BLaER1 (cell line): ENCODE measurements around the gene XPNPEP2.
A peak's percentile ranks its signal among the peaks of the same experiment; 100 is the strongest.

Experiments used
- H3K27ac ChIP-seq: shearing (Covaris generic); formaldehyde crosslinking; 2 replicates; pipeline ENCODE4 v1.8.1; 2022
- H3K27me3 ChIP-seq: shearing (Covaris generic); formaldehyde crosslinking; 2 replicates; pipeline ENCODE4 v1.8.1; 2022
- H3K36me3 ChIP-seq: shearing (Covaris generic); formaldehyde crosslinking; 2 replicates; pipeline ENCODE4 v1.8.1; 2022
- H3K4me1 ChIP-seq: shearing (Covaris generic); formaldehyde crosslinking; 2 replicates; pipeline ENCODE4 v1.8.1; 2022
- H3K4me2 ChIP-seq: shearing (Covaris generic); formaldehyde crosslinking; 2 replicates; pipeline ENCODE4 v1.8.1; 2022
- H3K4me3 ChIP-seq: shearing (Covaris generic); formaldehyde crosslinking; 2 replicates; pipeline ENCODE4 v1.8.1; 2022
- H3K9ac ChIP-seq: shearing (Covaris generic); formaldehyde crosslinking; 2 replicates; pipeline ENCODE4 v1.8.1; 2022
- H3K9me3 ChIP-seq: shearing (Covaris generic); formaldehyde crosslinking; 2 replicates; pipeline ENCODE4 v1.8.1; 2022
- H4K20me1 ChIP-seq: shearing (Covaris generic); formaldehyde crosslinking; 2 replicates; pipeline ENCODE4 v1.8.1; 2022
- Cebpa-rat ChIP-seq: shearing (Covaris generic); IDR thresholded peaks from 2 replicates; pipeline ENCODE4 v1.8.1; 2022

The XPNPEP2 gene

DNA sequence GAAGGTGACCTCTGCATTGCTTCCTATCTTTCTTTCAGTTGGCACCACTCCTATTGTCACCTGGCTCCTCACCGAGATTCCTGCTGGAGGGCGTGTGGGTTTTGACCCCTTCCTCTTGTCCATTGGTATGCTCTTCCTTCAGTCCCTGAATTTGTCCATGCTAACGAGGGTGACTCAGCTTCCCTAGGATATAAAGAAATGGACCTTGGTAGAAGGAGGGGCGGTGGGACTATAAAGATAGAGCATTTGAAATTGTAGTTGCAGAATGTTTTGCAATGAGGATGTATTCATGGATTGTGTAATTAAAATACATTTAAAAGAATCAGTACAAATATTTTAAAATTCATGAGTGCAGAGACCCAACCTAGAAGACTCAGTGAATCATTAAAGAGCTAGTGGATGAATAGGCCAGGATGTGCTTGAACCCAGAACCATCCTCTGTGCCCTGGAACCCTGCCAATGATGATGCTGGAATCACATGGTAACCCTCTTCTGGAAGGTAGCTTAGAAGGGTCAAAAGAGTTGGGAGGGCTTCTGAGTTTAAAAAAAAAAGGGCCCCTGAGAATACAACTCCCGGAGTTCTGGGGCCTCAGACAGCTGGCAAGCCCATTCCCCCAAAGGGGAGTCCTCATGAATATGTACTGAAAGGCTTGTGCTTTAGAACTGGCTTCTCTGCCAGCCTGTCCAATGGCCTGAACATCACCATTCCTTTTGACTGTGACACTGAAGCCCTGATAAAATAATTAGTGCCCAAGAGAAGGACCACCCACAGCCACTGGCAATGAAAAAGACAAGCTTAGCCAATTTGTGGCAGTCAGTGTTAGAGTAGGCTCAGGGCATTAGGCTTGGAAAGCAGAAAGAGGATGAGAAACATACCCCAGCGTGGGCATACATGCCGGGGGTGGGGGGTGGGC, 8.0 kb downstream of the XPNPEP2 start:
- peaks cover 76% of the 10 kb centered on the region for H3K27me3 ChIP-seq
- no peak overlapping the region for H3K4me3 ChIP-seq
- H3K36me3 ChIP-seq = no peaks in the 10 kb centered on the region
- H3K9me3 ChIP-seq = no peaks in the 10 kb centered on the region
- no peak overlapping the region for H3K9ac ChIP-seq
- peaks cover 41% of the 10 kb centered on the region for H3K4me1 ChIP-seq
- no peak overlapping the region for H3K27ac ChIP-seq
- H3K4me2 ChIP-seq = no peak overlapping the region
- H4K20me1 ChIP-seq = no peaks in the 10 kb centered on the region; the same call in 1 of the 2 replicates
- TF ChIP-seq Cebpa-rat = no peak

DNA sequence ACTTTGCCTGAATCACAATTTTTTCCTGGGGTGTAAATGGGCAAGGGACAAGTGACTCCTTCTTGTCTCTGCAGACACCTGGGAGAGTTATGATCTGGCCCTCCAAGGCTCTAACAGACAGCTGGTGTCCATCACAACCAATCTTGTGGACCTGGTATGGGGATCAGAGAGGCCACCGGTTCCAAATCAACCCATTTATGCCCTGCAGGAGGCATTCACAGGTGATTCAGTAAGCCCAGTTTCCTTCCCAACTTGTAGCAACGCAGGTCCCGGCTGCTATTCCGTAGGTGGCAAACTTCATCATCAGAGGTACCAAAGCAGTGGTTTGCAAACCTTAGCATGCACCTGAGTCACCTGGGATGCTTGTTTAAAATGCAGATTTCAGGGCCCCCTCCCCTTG, 8.8 kb downstream of the XPNPEP2 start:
- Histone ChIP-seq H3K36me3 (no peaks in the 10 kb centered on the region), H3K27ac (no peak overlapping the region), H3K9ac (no peak overlapping the region)

DNA sequence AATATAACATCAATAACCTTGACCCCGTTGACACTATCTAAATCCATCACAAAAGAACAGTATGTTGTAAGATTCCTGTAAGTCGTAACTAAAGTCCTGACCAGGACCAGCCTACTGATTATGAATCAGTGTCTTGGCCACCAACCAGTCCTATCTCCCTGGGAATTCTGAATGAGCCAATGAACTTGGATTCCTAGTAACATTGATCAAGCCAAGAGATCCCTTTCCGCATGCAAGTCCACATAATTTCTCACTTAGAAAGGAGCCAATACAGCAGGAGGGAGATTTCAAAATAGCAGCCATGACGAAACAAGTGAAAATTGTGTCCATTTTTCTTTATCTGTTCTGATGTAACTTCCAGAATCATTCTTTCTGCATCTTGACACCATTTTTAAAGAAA, 9.5 kb downstream of the XPNPEP2 start:
- no peak for TF ChIP-seq Cebpa-rat
- H3K4me1 ChIP-seq = peaks cover 30% of the 10 kb centered on the region
- H3K9ac ChIP-seq = no peak overlapping the region
- no peak overlapping the region for H3K4me3 ChIP-seq
- H3K36me3 ChIP-seq = no peaks in the 10 kb centered on the region
- no peaks in the 10 kb centered on the region for H3K9me3 ChIP-seq
- H3K4me2 ChIP-seq = no peak overlapping the region
- no peaks in the 10 kb centered on the region; the same call in 1 of the 2 replicates for H4K20me1 ChIP-seq
- H3K27me3 ChIP-seq = peaks cover 77% of the 10 kb centered on the region
- H3K27ac ChIP-seq = no peak overlapping the region

More for the DNA sequence above, 8.8 kb downstream of the XPNPEP2 start:
- Histone ChIP-seq H3K4me1 (peaks cover 37% of the 10 kb centered on the region), H3K4me3 (no peak overlapping the region), H4K20me1 (no peaks in the 10 kb centered on the region; the same call in 1 of the 2 replicates), H3K4me2 (no peak overlapping the region), H3K9me3 (no peaks in the 10 kb centered on the region), H3K27me3 (peaks cover 77% of the 10 kb centered on the region)
- no peak for TF ChIP-seq Cebpa-rat

DNA sequence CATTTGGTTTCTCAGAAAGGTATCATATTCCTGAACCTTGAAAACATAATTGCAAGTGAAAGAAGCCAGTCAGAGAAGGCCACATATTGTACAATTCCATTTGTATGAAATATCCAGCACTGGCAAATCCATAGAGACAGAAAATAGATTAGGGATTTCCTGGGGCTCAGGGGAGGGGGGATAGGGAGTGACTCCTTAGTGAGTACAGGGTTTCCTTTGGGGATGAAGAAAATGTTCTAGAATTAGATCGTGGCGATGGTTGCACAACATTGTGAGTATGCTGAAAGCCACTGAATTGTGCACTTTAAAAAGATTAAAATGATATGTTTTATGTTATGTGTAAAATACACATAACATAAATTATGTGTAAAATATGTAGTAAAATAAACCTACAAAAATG, 10.3 kb downstream of the XPNPEP2 start:
- Histone ChIP-seq H3K4me2 (no peak overlapping the region), H3K36me3 (no peaks in the 10 kb centered on the region), H3K4me3 (no peak overlapping the region), H3K9me3 (no peaks in the 10 kb centered on the region), H3K27me3 (peaks cover 73% of the 10 kb centered on the region), H3K27ac (no peak overlapping the region), H4K20me1 (no peaks in the 10 kb centered on the region; the same call in 1 of the 2 replicates), H3K4me1 (peaks cover 24% of the 10 kb centered on the region), H3K9ac (no peak overlapping the region)
- TF ChIP-seq Cebpa-rat = no peak

DNA sequence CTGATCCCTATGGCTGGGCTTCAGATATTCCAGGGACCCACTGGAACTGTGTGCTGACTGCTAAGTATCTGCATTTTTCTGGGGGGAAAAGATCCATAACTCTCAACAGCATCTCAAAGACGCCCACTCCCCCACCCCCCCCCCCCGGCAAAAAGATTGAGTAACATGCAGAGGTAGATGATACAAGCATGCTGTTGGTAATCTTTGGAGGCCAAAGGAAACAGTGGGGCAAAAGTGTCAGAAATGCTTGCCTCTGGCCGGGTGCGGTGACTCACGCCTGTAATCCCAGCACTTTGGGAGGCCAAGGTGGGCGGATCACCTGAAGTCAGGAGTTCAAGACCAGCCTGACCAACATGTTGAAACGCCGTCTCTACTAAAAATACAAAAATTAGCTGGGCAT, 12.2 kb downstream of the XPNPEP2 start:
- Histone ChIP-seq H4K20me1 (no peaks in the 10 kb centered on the region), H3K4me2 (no peak overlapping the region), H3K9ac (no peak overlapping the region), H3K27me3 (peaks cover 72% of the 10 kb centered on the region), H3K4me1 (peaks cover 28% of the 10 kb centered on the region), H3K4me3 (no peak overlapping the region), H3K9me3 (no peaks in the 10 kb centered on the region), H3K36me3 (no peaks in the 10 kb centered on the region), H3K27ac (no peak overlapping the region)
- no peak for TF ChIP-seq Cebpa-rat

DNA sequence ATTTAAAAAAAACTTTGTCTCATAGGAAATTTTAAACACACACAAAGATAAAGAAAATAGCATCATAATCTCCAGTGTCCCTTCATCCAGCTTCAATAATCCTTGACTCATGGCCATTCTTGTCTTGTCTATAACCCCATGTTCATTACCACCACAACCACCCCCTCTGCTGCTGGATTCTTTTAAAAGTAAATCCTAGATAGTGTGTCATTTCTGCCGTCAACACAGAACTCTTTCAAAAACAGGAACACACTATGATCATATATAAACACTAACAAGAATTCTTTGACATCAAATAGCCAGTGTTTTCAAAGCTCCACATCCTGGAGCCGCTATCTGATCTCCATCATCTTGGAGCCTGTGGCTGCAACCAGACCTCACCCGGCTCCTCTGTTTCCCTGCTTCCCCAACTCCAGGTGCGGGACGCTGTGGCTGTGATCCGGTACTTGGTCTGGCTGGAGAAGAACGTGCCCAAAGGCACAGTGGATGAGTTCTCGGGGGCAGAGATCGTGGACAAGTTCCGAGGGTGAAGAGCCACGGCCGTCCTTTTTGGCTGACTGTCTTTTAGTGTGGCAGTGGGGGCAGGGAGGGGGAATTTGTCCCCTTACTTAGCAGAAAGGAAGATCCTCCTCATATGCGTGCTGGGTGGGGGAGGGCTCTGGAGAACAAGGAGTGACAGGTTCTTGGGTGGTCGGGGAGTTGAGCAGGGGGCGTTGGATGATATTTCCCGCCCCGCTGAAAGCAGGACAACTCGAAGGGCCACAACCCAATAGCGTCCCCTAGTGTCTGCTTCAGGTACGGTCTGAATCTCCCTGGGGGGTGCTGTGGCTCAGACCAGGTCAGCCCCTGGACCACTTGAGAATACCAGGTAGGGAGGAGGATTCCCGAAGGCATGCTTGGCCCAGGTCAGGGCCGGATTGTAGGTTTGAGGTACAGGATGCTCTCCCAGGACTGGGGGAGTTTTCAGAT, 15.6 kb downstream of the XPNPEP2 start:
- H3K9me3 ChIP-seq = no peaks in the 10 kb centered on the region
- H3K27me3 ChIP-seq = peaks cover 69% of the 10 kb centered on the region
- no peak overlapping the region for H3K4me3 ChIP-seq
- no peaks in the 10 kb centered on the region; the same call in 1 of the 2 replicates for H4K20me1 ChIP-seq
- H3K27ac ChIP-seq = no peak overlapping the region
- H3K4me1 ChIP-seq = peaks cover 55% of the 10 kb centered on the region
- no peaks in the 10 kb centered on the region for H3K36me3 ChIP-seq
- no peak overlapping the region for H3K9ac ChIP-seq
- TF ChIP-seq Cebpa-rat = no peak
- peak overlapping the region; percentile 73 for H3K4me2 ChIP-seq

DNA sequence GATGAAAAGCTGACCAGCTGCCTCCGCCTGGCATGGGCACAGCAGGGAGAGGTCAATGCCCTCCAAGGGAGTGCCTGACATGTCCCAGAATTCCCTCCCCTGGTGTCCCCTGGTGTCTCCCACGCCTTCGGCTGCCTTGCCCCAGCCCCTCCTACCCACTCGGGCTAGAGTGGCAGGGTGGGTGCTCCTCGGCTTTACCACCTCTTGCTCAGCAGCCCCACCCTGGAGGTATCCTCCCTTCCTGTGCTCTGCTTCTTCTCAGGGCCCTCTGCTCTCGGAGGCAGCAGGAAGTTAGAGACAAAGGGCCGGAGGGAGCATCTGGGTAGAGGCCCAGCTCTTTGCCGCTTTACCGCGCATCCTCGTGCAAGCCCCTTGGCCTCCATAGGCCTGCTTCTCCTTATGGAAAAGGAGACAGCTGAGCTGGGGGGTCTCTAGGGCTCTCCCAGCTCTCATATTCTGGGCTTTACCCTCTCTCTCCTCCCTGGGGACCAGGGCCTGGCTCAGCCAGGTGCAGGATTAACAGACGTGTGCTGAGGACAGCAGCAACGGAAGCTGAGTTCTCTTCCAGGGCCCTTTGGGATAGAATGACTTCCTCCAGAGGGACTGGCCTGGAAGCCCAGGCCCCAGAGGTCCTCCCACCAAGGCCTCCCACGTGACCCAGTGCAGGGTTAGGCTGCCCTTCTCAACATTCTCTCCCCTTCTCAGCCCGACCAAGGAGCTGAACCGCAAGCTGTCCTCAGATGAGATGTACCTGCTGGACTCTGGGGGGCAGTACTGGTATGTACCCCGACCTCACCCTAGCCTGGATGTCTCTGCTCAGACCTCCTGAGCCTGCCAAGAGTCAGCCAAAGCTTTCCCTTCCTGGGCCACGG, 17.2 kb downstream of the XPNPEP2 start:
- Histone ChIP-seq H3K27me3 (peaks cover 79% of the 10 kb centered on the region), H3K36me3 (no peaks in the 10 kb centered on the region), H3K27ac (peak overlapping the region; percentile 79), H3K4me2 (peak overlapping the region; percentile 73), H3K4me3 (peak overlapping the region; percentile 27; the same call in 1 of the 2 replicates), H3K4me1 (peaks cover 72% of the 10 kb centered on the region), H3K9me3 (no peaks in the 10 kb centered on the region), H4K20me1 (no peaks in the 10 kb centered on the region; the same call in 1 of the 2 replicates), H3K9ac (peak overlapping the region; percentile 60; the same call in 1 of the 2 replicates)
- TF ChIP-seq Cebpa-rat = no peak

DNA sequence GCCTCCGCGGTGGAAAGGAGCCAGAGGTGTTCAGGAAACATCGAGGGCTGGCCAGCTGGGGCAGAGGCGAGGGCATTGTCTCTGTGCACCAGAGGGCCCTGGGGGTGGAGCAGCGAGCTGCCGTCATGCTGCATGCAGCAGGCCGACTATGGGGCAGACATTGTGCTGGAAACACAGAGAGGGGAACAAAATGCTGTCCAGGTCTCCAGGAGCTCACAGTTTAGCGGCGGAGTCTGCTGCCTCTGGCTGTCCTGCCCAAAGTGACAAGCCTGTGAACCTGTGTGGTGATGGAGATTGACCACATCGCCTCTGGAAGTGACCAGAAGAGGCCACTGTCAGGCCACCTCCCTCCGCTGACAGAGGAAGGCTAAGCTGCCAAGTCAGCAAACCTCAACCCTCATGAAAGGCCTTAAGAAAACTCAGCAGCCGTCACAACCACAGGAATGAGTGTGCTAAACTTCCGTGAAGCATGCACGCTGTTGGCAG, 20.8 kb downstream of the XPNPEP2 start:
- Histone ChIP-seq H3K27me3 (peaks cover 79% of the 10 kb centered on the region), H3K4me1 (peaks cover 81% of the 10 kb centered on the region), H3K9me3 (no peaks in the 10 kb centered on the region), H3K36me3 (no peaks in the 10 kb centered on the region), H3K4me2 (peak overlapping the region; percentile 73), H3K27ac (peak overlapping the region; percentile 75), H3K9ac (peak overlapping the region; percentile 39; the same call in 1 of the 2 replicates), H4K20me1 (no peaks in the 10 kb centered on the region; the same call in 1 of the 2 replicates), H3K4me3 (no peak overlapping the region)
- no peak for TF ChIP-seq Cebpa-rat
